GM12878 (cell line): ENCODE results near the gene TNK2.

Experiments
- CBX5 ChIP-seq: sonication (generic); IDR thresholded peaks from 2 replicates; pipeline ENCODE4 v1.6.1; 2016; ENCODE audit warnings: low read depth, moderate library complexity, mild to moderate bottlenecking, inconsistent platforms
- TF ChIP-seq, protein P1 (sequence below), 3 experiments: IDR thresholded peaks in 2 of 3; conservative IDR thresholded peaks in 1 of 3; 2 replicates each; pipeline ENCODE4 v1.5.1; 2011; ENCODE audit warnings: low read depth in 3 of 3, low read length in 3 of 3, mild to moderate bottlenecking in 3 of 3, control low read depth in 2 of 3, moderate library complexity in 2 of 3, inconsistent platforms in 1 of 3, mixed read lengths in 1 of 3; ENCODE audit not compliant: control insufficient read depth in 2 of 3, insufficient read depth in 1 of 3; ENCODE audit errors: extremely low read depth in 1 of 3
- TF ChIP-seq, protein P2 (sequence below): fragments of 450-650 bp; IDR thresholded peaks from 2 replicates; pipeline ENCODE4 v1.6.1; 2017; ENCODE audit warnings: mild to moderate bottlenecking, low read depth, inconsistent platforms; ENCODE audit not compliant: poor library complexity, severe bottlenecking

DNA sequence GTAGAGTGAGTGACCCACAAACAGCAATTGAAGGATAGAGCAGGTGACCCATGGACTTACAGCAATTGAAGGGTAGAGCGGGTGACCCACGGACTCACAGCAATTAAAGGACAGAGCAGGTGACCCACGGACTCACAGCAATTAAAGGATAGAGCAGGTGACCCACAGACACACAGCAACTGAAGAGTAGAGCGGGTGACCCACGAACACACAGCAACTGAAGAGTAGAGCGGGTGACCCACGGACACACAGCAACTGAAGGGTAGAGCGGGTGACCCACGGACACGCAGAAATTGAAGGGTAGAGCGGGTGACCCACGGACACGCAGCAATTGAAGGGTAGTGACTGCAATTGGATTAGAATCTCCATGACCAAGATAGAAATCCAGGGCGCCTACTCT, 9.8 kb upstream of the TNK2 start:
- TF ChIP-seq, protein P1, sequence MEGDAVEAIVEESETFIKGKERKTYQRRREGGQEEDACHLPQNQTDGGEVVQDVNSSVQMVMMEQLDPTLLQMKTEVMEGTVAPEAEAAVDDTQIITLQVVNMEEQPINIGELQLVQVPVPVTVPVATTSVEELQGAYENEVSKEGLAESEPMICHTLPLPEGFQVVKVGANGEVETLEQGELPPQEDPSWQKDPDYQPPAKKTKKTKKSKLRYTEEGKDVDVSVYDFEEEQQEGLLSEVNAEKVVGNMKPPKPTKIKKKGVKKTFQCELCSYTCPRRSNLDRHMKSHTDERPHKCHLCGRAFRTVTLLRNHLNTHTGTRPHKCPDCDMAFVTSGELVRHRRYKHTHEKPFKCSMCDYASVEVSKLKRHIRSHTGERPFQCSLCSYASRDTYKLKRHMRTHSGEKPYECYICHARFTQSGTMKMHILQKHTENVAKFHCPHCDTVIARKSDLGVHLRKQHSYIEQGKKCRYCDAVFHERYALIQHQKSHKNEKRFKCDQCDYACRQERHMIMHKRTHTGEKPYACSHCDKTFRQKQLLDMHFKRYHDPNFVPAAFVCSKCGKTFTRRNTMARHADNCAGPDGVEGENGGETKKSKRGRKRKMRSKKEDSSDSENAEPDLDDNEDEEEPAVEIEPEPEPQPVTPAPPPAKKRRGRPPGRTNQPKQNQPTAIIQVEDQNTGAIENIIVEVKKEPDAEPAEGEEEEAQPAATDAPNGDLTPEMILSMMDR (IDR thresholded peaks at IDR 0.05 in 2 of 3, conservative IDR thresholded peaks at IDR 0.05 in 1 of 3; ENCODE audit: control insufficient read depth in 2 of 3, extremely low read depth in 1 of 3, insufficient read depth in 1 of 3, low read depth in 3 of 3, low read length in 3 of 3) = no peak
- no peak for TF ChIP-seq CBX5
- TF ChIP-seq, protein P2, sequence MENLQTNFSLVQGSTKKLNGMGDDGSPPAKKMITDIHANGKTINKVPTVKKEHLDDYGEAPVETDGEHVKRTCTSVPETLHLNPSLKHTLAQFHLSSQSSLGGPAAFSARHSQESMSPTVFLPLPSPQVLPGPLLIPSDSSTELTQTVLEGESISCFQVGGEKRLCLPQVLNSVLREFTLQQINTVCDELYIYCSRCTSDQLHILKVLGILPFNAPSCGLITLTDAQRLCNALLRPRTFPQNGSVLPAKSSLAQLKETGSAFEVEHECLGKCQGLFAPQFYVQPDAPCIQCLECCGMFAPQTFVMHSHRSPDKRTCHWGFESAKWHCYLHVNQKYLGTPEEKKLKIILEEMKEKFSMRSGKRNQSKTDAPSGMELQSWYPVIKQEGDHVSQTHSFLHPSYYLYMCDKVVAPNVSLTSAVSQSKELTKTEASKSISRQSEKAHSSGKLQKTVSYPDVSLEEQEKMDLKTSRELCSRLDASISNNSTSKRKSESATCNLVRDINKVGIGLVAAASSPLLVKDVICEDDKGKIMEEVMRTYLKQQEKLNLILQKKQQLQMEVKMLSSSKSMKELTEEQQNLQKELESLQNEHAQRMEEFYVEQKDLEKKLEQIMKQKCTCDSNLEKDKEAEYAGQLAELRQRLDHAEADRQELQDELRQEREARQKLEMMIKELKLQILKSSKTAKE = no peak
